RKO (cell line): ENCODE results near the gene ATAD3A.

Experiments
- DNase-seq: peaks from one replicate; pipeline ENCODE4 v3.0.0-alpha.2; 2016; ENCODE audit warnings: low spot score

The ATAD3A gene

GRCh38 chr1:1583347-1584010 lies 71.5 kb downstream of the ATAD3A start:
- DNase-seq, result no peak
